Limb (tissue), 2 donors: ENCODE measurements around the gene HIF1AN.
"Not testable (repeated sequence)": the region's sequence is repeated elsewhere in the genome, so short reads cannot be mapped to it uniquely, and the experiment has no call there.

Experiments
- DNase-seq, 2 donors: peaks; one replicate each; pipeline ENCODE4 v3.0.0-alpha.2; 2016; ENCODE audit errors: extremely low spot score in 2 of 2

HIF1AN gene

DNA sequence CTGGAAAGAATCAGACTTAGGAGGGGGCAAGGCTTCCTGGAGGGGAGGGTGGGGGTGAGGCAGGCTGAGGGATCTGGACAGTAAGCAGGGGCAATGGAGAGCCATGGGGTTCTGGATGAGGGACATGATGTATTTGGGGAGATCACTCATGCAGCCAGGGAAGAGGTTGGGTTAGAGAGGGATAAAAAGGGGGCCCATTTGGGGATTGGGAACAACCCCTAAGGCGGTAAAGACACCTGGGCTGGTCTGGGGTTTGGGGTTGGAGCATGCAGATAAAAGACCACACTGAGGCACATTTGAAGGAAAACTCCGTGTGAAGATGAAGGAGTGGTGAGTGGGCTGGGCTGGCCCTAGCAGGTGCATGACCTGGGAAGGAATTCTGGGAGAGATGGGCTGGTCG lies 30.8 kb downstream of the HIF1AN start:
- DNase-seq: no peak

DNA sequence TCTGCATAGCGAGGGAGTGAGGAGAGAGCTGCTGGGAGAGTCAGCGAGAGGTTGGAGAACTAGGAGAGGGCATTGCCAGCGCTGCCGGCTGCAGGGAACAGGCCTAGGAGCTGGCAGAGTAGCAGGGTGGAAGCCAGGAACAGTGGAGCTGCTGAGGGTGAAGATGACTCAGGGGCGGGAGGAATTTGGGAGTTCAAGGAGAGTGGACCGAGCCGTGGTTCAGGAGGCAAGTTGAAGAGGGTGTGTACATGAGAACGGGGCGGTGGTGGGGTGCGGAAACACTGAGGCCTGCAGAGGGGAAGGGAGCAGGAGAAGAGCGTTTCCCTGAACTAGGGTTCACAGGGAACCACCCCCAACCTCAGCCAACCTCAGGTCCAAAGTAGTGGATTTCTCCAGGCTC lies 31.5 kb downstream of the HIF1AN start:
- no peak for DNase-seq

DNA sequence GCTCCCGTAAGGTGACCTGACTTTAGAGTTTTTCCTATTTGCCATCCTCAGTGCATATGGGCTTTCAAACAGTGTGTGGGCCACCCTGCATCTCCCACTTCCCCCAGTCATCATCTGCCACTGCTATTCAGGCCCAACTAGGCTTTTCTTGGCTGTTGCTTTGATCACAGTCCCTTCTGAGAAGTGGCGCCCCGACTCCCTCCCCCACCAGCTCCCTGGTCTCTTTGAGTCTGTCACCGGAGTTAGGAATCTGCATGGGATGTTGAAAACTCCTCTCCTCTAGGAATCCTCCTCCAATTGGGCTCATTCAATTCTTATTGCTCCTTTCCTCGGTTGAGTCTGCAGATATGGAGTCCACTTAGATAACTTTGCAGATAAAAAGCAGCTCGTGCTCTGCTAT lies 32.1 kb downstream of the HIF1AN start:
- DNase-seq: no peak

DNA sequence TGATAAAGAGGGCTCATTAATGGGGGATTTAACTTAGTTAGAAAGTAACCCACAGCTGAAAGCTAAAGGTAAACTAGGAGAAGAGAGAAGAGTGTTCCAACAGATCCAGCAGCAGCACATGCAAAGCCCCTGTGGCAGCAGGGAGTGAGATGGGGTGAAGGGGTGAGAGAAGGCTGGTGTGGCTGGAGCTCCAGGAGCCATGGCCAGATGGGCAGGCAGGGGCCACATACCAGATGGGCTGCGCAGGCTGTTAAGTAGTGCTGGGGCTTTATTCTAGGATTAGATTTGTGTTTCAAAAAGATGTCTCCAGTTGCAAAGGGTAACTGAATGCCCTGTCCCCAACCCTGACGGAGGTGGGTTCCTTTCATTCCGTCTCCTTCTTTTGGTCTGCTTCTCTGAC lies 33.2 kb downstream of the HIF1AN start:
- no peak for DNase-seq

DNA sequence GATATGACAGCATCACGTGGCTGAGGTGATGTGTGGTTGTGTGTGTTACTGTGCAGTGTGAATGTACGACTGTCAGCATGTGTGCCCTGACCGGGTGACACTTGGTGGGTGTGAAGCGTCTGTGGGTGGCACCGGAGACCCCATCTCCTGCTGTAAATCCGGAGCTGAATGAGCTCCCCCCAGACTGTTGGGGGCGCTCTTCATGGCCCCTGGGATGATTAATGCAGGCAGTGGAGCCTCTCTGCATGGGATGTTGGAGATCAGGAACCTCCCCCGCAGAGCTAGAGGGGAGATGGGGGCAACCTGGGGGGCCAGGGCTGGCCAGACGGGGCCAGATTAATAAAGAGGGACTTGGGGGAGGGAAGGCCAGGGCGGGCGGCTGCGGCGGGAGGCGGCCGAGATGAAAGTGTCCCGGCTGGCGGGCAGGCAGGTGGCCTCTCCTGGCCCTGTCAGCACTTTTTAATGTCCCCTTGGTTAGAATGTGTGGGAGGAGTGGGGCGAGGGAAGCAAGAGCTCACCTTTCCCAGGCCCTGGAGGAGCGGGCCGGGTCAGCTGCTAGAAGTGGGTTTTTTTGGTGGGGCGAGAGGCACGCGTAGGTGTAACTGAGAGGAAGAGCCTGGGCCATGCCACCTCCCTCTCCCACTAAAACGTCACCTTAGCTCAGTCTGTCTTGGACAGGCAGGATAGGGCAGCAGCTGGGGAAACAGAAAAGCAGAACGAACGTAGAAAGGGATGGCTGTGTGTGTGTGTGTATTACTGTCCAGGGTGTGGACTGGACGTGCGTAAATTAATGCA lies 34.1 kb downstream of the HIF1AN start:
- no peak for DNase-seq

DNA sequence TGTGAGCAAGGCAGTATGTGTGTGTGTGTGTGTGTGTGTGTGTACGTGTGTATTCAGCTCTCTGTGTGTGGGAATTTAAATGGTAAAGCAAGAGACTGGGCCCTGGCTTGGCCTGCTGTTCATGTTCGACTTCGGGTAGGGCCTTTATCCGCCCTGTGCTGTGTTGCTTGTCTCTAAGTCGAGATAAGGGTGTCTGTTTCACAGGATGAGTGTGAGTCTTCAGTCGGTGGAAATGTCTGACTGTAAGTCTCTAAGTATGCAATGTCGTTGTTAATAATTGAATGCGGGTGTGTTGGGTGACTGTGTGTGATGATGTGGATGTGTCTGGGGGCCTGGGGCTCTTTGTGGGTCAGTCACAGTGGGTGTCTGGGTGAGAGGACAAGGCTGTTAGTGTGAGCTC lies 34.8 kb downstream of the HIF1AN start:
- DNase-seq: no peak

DNA sequence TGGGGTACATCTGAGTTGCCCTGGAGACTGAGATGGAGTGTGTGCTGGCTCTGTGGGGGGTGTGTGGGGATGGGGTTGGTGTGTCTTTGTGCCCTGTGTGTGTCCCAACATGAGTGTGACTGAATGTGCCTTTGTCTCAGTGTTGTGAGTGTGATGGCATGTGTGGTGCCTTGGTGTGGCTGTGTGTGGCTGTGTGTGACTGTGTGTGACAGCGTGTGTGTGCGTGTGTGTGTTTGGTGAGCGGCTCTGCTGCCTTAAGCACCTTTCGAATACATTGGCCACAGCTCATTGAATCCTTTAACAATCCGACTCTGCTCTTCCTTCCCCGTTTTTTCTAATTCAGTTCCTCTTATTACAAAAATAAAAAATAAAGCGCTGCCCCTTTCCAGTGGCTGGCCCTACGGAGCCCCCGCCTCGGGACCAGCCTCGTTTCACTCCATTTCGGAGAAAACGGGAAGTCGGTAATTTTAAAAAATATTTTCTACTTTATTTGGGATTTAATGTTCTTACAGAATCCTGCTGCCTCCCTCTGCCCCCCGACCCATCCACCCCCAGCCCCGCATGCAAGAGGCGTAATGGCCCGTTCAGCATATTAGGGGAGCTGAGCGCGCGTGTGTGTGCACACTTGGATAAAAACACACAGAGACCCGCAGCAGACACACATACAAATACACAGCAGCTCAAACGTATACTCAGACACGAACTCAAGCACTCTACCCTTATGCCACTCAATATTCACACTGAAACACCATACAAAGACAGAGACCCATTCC lies 35.5 kb downstream of the HIF1AN start:
- DNase-seq: no peak

DNA sequence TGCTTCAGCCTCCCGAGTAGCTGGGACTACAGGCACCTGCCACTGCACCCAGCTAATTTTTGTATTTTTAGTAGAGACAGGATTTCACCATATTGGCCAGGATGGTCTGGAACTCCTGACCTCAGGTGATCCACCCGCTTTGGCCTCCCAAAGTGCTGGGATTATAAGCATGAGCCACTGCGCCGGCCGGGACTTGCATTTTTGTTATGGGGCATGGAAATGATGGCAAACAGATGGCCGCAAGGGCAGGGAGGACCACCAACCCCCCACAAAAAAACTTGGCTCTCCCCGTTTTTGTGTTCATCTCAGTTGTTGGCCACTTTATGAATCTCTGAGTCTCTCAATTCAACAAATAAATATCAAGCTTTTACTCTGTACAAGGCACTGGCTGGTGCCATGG lies 39.4 kb downstream of the HIF1AN start:
- not testable (repeated sequence) for DNase-seq

DNA sequence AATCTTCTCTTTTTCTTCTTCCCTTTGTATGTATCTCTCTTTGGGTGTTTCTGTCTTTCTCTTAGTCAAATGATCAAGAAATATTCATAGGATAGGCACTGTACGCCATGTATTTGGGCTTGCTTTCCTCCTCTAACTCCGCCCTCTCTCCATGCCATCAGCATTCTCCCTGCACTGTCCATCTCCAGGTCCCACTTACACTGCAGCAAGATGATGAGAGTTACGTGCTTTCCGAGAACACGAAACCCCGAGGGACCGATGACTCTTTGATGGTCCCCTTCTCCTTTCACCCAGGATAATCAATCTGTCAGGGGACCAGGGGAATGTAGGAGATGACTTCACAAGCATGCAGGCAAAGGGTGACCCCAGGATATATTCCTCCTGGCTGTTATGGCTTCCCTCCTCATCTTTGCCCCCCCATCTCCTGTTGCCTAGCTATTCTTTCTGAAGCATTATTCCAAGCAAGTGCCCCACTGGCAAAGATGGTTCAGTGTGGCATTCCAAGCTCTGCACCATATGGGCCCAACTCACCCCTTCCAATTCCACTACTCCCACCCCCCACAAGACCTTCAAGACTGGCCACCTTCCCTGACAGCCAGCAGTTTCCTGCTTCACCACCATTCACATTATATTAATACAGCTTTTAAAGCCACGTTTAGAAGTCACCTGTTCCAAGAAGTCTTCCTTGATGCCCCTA lies 40.0 kb downstream of the HIF1AN start:
- no peak for DNase-seq

DNA sequence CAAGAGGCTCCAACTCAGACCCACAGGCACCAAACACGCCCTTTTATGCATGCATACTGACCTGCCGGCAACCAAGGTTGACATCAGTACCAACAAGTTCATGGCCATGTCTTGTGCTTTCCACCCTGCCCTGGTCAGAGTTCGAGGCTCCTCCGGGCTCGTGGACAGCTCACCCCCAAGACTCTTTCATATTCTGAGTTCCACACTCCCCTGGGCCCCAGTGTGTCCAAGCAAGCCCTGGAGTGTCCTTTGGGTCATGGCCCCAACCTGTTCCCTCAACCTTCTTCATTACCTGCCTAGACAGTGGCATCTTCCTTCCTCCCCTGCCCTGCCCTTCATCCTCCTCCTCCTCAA lies 40.5 kb downstream of the HIF1AN start:
- DNase-seq: no peak

DNA sequence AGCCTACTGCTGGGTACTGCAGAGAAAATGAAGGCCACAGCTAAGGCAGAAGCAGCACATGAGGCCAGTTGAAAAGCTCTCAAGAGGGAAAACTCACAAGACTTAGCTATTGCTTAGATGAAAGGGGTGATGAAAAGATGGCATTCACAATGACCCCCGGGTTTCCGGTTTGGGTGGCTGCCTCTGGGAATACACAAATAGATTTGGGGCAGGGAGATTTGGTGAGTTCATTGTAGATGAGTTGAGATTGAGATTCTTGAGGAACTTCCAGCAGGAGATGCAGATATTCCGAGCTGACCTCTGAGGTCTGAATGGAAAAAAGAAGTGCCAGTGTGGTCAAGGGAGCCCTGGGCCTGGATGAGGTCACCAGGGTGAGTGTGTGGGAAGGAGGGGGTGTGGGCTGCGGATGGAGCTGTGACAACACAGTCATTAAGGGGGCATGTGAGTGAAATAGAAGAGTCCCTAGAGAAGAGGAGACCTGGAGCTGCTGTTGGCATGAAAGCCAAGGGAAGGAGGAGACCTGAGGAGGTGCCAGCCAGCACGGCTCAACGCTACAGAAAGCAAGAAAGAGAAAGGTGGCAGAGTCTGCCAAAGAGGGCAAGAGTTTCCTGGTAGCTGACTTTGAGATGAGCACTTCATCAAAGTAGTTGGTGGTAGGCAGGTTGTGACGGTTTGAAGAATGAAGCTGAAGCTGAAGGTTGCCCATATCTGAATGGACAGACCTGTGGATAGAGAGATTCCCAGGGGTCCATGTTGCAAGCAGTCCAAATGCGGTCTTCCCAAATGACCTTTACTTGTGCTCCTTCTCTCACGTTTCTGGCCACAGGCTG lies 43.7 kb downstream of the HIF1AN start:
- no peak for DNase-seq

DNA sequence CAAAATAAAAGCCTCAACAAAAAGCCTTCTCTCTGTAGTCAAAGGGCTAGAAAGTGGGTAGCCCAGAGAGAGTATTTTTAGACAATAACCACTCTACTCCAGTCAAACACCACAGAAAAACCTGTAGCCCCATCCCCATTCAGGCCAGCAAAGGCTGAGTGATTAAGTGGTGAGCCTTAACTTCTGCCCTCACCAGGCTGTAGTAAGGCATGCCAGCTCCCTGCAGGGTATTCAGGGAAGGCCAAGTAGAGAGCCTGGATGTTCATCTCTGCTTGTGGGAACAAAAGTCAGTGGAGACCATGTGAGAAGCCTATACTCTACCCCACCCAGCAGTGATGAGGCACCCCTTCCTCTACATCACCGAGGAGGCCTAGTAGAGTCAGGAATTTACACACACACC lies 51.2 kb downstream of the HIF1AN start:
- no peak for DNase-seq

DNA sequence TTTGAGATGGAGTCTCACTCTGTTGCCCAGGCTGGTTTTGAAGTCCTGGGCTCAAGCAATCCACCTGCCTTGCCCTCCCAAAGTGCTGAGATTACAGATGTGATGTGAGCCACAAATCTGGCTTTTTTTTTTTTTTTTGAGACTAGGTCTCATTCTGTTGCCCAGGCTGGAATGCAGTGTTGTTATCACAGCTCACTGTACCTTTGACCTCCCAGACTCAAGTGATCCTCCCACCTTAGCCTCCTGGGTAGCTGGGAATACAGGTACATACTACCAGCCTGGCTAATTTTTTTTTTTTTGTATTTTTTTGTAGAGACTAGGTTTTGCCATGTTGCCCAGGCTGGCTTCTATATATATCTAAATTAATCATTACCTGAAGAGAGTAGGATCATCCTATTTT lies 62.4 kb downstream of the HIF1AN start:
- no peak for DNase-seq

DNA sequence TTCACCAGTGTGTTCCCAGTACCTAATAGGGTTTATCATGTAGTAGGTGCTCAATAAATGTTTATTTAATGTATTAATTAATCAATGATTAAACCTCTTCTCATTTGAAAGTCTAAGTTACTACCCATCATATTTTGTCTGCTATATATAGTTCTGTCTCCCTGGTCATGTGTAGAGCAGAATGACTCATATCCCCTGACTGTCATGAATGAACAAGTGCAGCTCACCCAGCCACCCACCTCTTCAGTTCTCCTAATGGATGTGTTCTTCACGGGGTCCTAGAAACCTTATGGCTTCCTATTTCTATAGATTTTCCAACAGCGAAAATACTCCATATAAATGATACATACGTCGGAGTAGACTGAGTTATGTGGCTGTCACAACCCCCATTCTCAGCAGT lies 64.5 kb downstream of the HIF1AN start:
- DNase-seq: no peak

DNA sequence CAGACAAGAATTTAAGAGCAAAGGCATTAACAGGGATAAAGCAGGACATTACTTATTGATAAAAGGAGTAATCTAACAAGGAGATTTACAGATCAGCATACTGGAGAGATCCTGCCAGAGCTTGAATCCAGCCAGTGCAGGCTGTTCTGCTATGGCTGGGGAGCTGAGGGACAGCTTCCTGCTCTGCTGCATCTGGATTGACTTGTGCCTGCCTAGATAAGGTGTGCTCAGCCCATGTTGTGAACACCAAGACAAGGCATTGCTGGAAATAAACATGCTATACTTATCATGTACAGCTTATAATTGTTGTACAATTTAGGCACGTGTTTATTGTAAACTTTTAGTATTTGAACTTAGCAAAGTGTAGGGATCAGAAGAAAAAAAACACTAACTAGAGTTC lies 71.7 kb downstream of the HIF1AN start:
- no peak for DNase-seq
